ENCODE measurements around the gene ABCG8.
A peak's percentile ranks its signal among the peaks of the same experiment; 100 is the strongest.

ABCG8 gene

DNA sequence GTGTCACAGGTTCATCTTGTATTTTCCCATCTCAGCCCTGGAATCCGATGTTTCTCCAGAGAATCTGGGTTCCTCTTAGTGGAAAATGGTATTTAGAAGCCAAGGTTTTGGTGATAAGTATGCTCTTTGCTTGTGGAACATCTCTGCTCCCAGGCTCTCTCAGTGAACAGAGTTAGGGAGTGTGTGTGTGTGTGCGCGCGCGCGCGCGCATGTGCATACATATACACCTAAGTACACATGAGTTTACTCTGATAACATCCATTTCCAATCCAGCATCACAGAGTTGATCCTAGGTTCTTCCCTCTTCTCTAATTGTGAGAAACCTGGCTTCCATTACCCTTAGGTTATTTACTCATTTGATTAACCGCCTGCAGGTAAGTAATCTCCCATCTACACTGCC is 41.7 kb downstream of the ABCG8 start:
- Histone ChIP-seq H4K12ac (ENCODE audit: low read depth, low read length) (no peak overlapping the region), H3K36me3 (ENCODE audit: control insufficient read depth in 1 of 2, insufficient read depth in 2 of 2, low read length in 2 of 2) (peaks cover 0 to 5% of the 10 kb centered on the region in 2 experiments), H4K8ac (ENCODE audit: low read depth, low read length) (no peak overlapping the region), H2BK120ac (ENCODE audit: insufficient read depth, low read length, poor library complexity) (no peak overlapping the region), H3K9ac (ENCODE audit: low read length) (no peak overlapping the region), H2BK12ac (ENCODE audit: low read length) (no peak overlapping the region), H3K4me1 (ENCODE audit: control insufficient read depth in 1 of 2, insufficient read depth in 2 of 2, low read length in 2 of 2) (no peaks in the 10 kb centered on the region), H2BK5ac (ENCODE audit: low read depth, low read length, poor library complexity) (no peak overlapping the region), H3K14ac (ENCODE audit: low read length) (no peak overlapping the region), H3K23ac (ENCODE audit: low read length) (no peak overlapping the region), H3K27ac (ENCODE audit: low read depth, low read length) (no peak overlapping the region), H2AFZ (ENCODE audit: insufficient read depth, low read length, poor library complexity) (no peak overlapping the region), H3K4me3 (ENCODE audit: low read depth, low read length) (no peak overlapping the region), H3K4me2 (ENCODE audit: low read length) (no peak overlapping the region), H4K91ac (ENCODE audit: low read depth, low read length) (no peak overlapping the region), H3K9me3 (ENCODE audit: insufficient read depth, low read depth, low read length) (no peaks in the 10 kb centered on the region), H3K79me1 (ENCODE audit: low read length) (no peaks in the 10 kb centered on the region), H3K79me2 (ENCODE audit: control insufficient read depth, insufficient read depth, low read length, poor library complexity) (no peaks in the 10 kb centered on the region), H2AK5ac (ENCODE audit: low read length) (no peak overlapping the region), H3K4ac (ENCODE audit: low read depth, low read length) (no peak overlapping the region), H3K18ac (ENCODE audit: low read length) (no peak overlapping the region), H3K27me3 (ENCODE audit: insufficient read depth, low read length) (no peaks in the 10 kb centered on the region)
- no CpG with 5 or more reads among the region's 9 CpGs for WGBS (ENCODE audit: extremely low coverage, insufficient coverage, insufficient read length)
- DNase-seq, result peak in 1 of 2 donors; percentile 33

DNA sequence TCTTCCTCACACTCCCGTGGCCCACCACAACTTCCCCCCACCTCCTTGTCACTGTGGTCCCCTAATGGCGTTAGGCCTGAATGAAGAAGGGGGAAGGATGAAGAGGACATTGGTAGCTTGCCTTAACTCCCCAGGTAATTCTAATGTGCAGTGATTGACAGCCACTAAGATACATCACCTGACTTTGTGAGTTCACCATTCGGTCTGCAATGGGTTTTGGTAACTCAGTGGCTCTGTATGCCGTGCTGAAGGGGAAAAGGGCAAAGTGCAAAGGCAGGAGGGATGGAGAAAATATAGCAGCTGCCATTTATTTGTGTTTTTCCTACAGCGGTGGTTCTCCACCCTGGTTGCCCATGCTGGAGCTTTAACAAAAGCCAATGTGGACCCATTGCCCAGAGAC is 42.2 kb downstream of the ABCG8 start:
- no peaks in the 10 kb centered on the region for H3K4me1 ChIP-seq (ENCODE audit: control insufficient read depth in 1 of 2, insufficient read depth in 2 of 2, low read length in 2 of 2)
- no peaks in the 10 kb centered on the region for H3K79me1 ChIP-seq (ENCODE audit: low read length)
- no peak overlapping the region for H2BK120ac ChIP-seq (ENCODE audit: insufficient read depth, low read length, poor library complexity)
- H3K36me3 ChIP-seq (ENCODE audit: control insufficient read depth in 1 of 2, insufficient read depth in 2 of 2, low read length in 2 of 2), result peaks cover 2 to 7% of the 10 kb centered on the region in 2 experiments
- no peak overlapping the region for H4K12ac ChIP-seq (ENCODE audit: low read depth, low read length)
- no peak overlapping the region for H3K9ac ChIP-seq (ENCODE audit: low read length)
- H2BK12ac ChIP-seq (ENCODE audit: low read length), result no peak overlapping the region
- H3K4me2 ChIP-seq (ENCODE audit: low read length), result no peak overlapping the region
- H3K4me3 ChIP-seq (ENCODE audit: low read depth, low read length), result no peak overlapping the region
- WGBS (ENCODE audit: extremely low coverage, insufficient coverage, insufficient read length), result no CpG with 5 or more reads among the region's 5 CpGs
- H3K79me2 ChIP-seq (ENCODE audit: control insufficient read depth, insufficient read depth, low read length, poor library complexity), result no peaks in the 10 kb centered on the region
- no peak overlapping the region for H3K4ac ChIP-seq (ENCODE audit: low read depth, low read length)
- H2AFZ ChIP-seq (ENCODE audit: insufficient read depth, low read length, poor library complexity), result no peak overlapping the region
- H4K91ac ChIP-seq (ENCODE audit: low read depth, low read length), result no peak overlapping the region
- no peak overlapping the region for H3K23ac ChIP-seq (ENCODE audit: low read length)
- no peak overlapping the region for H4K8ac ChIP-seq (ENCODE audit: low read depth, low read length)
- no peak overlapping the region for H3K14ac ChIP-seq (ENCODE audit: low read length)
- no peak overlapping the region for H3K27ac ChIP-seq (ENCODE audit: low read depth, low read length)
- no peak overlapping the region for H3K18ac ChIP-seq (ENCODE audit: low read length)
- H3K9me3 ChIP-seq (ENCODE audit: insufficient read depth, low read depth, low read length), result no peaks in the 10 kb centered on the region
- no peak for DNase-seq
- no peak overlapping the region for H2AK5ac ChIP-seq (ENCODE audit: low read length)
- no peaks in the 10 kb centered on the region for H3K27me3 ChIP-seq (ENCODE audit: insufficient read depth, low read length)
- no peak overlapping the region for H2BK5ac ChIP-seq (ENCODE audit: low read depth, low read length, poor library complexity)

DNA sequence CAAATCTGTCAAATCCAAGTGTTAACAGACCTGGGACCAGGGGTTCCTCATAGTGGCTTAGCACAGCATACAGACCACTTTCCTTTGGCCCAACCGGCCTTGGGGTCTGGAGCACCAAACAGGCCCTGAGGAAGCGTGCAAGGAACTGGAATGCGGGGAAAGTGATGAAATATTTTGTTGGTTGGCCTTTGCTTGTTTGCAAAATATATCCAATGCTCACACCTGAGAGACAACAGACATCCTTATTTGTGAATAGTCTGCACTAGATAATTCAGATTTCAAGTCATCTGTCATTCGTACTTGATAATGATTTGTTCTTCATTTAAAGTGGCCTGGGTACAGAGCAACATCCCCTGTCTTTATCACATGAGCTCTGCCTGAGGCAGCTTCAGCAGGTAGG is 43.5 kb downstream of the ABCG8 start:
- H4K8ac ChIP-seq (ENCODE audit: low read depth, low read length), result no peak overlapping the region
- H3K4me2 ChIP-seq (ENCODE audit: low read length), result no peak overlapping the region
- H3K27ac ChIP-seq (ENCODE audit: low read depth, low read length), result no peak overlapping the region
- no peak overlapping the region for H3K14ac ChIP-seq (ENCODE audit: low read length)
- H3K9me3 ChIP-seq (ENCODE audit: insufficient read depth, low read depth, low read length), result peaks cover 1% of the 10 kb centered on the region
- no CpG with 5 or more reads among the region's 4 CpGs for WGBS (ENCODE audit: extremely low coverage, insufficient coverage, insufficient read length)
- H2AFZ ChIP-seq (ENCODE audit: insufficient read depth, low read length, poor library complexity), result no peak overlapping the region
- no peaks in the 10 kb centered on the region for H3K79me1 ChIP-seq (ENCODE audit: low read length)
- no peak overlapping the region for H3K4ac ChIP-seq (ENCODE audit: low read depth, low read length)
- H3K4me3 ChIP-seq (ENCODE audit: low read depth, low read length), result no peak overlapping the region
- H4K12ac ChIP-seq (ENCODE audit: low read depth, low read length), result no peak overlapping the region
- peak in 1 of 2 donors; percentile 29 for DNase-seq
- H2AK5ac ChIP-seq (ENCODE audit: low read length), result no peak overlapping the region
- no peaks in the 10 kb centered on the region for H3K27me3 ChIP-seq (ENCODE audit: insufficient read depth, low read length)
- H2BK120ac ChIP-seq (ENCODE audit: insufficient read depth, low read length, poor library complexity), result no peak overlapping the region
- H3K18ac ChIP-seq (ENCODE audit: low read length), result no peak overlapping the region
- no peak overlapping the region for H2BK5ac ChIP-seq (ENCODE audit: low read depth, low read length, poor library complexity)
- no peak overlapping the region for H2BK12ac ChIP-seq (ENCODE audit: low read length)
- H4K91ac ChIP-seq (ENCODE audit: low read depth, low read length), result no peak overlapping the region
- no peaks in the 10 kb centered on the region for H3K4me1 ChIP-seq (ENCODE audit: control insufficient read depth in 1 of 2, insufficient read depth in 2 of 2, low read length in 2 of 2)
- H3K23ac ChIP-seq (ENCODE audit: low read length), result no peak overlapping the region
- no peak overlapping the region for H3K9ac ChIP-seq (ENCODE audit: low read length)
- H3K79me2 ChIP-seq (ENCODE audit: control insufficient read depth, insufficient read depth, low read length, poor library complexity), result no peaks in the 10 kb centered on the region
- peaks cover 9 to 13% of the 10 kb centered on the region in 2 experiments for H3K36me3 ChIP-seq (ENCODE audit: control insufficient read depth in 1 of 2, insufficient read depth in 2 of 2, low read length in 2 of 2)

DNA sequence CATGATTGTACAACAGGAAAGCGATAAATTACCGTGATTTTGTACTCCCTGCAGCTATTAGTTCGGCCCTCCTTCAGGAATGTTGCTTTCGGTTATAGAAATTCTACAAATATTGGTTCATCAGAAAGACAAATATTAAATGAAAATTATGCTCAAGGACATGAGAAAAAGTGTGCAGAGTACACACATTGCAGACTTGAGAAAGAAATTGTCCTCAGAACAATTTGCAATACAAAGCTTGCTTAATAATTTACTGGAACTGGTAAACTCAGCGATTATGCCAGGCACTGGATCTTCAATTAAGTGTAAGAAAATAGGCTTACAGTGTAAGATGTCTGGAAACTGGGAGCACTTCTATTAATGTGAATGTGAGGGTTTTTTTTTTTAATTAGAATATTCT is 45.9 kb downstream of the ABCG8 start:
- Histone ChIP-seq H3K27ac (ENCODE audit: low read depth, low read length) (no peak overlapping the region), H3K9me3 (ENCODE audit: insufficient read depth, low read depth, low read length) (peaks cover 1% of the 10 kb centered on the region), H3K4me3 (ENCODE audit: low read depth, low read length) (no peak overlapping the region), H2BK12ac (ENCODE audit: low read length) (no peak overlapping the region), H2BK5ac (ENCODE audit: low read depth, low read length, poor library complexity) (no peak overlapping the region), H2BK120ac (ENCODE audit: insufficient read depth, low read length, poor library complexity) (no peak overlapping the region), H3K79me2 (ENCODE audit: control insufficient read depth, insufficient read depth, low read length, poor library complexity) (no peaks in the 10 kb centered on the region), H3K18ac (ENCODE audit: low read length) (no peak overlapping the region), H3K4me2 (ENCODE audit: low read length) (no peak overlapping the region), H2AK5ac (ENCODE audit: low read length) (no peak overlapping the region), H3K36me3 (ENCODE audit: control insufficient read depth in 1 of 2, insufficient read depth in 2 of 2, low read length in 2 of 2) (peaks cover 12 to 24% of the 10 kb centered on the region in 2 experiments), H3K4ac (ENCODE audit: low read depth, low read length) (no peak overlapping the region), H2AFZ (ENCODE audit: insufficient read depth, low read length, poor library complexity) (no peak overlapping the region), H3K9ac (ENCODE audit: low read length) (no peak overlapping the region), H4K8ac (ENCODE audit: low read depth, low read length) (no peak overlapping the region), H3K23ac (ENCODE audit: low read length) (no peak overlapping the region), H3K79me1 (ENCODE audit: low read length) (no peaks in the 10 kb centered on the region), H4K91ac (ENCODE audit: low read depth, low read length) (no peak overlapping the region), H3K27me3 (ENCODE audit: insufficient read depth, low read length) (no peaks in the 10 kb centered on the region), H4K12ac (ENCODE audit: low read depth, low read length) (no peak overlapping the region), H3K4me1 (ENCODE audit: control insufficient read depth in 1 of 2, insufficient read depth in 2 of 2, low read length in 2 of 2) (no peaks in the 10 kb centered on the region), H3K14ac (ENCODE audit: low read length) (no peak overlapping the region)
- DNase-seq, result no peak
- WGBS (ENCODE audit: extremely low coverage, insufficient coverage, insufficient read length), result no CpG with 5 or more reads among the region's 5 CpGs
